ENCODE results near the gene DNAH10. TPM values are rescaled to one million over a fixed set of nuclear protein-coding genes. Genes with fewer than 3 reads are reported as not detected.

Gene DNAH10, protein sequence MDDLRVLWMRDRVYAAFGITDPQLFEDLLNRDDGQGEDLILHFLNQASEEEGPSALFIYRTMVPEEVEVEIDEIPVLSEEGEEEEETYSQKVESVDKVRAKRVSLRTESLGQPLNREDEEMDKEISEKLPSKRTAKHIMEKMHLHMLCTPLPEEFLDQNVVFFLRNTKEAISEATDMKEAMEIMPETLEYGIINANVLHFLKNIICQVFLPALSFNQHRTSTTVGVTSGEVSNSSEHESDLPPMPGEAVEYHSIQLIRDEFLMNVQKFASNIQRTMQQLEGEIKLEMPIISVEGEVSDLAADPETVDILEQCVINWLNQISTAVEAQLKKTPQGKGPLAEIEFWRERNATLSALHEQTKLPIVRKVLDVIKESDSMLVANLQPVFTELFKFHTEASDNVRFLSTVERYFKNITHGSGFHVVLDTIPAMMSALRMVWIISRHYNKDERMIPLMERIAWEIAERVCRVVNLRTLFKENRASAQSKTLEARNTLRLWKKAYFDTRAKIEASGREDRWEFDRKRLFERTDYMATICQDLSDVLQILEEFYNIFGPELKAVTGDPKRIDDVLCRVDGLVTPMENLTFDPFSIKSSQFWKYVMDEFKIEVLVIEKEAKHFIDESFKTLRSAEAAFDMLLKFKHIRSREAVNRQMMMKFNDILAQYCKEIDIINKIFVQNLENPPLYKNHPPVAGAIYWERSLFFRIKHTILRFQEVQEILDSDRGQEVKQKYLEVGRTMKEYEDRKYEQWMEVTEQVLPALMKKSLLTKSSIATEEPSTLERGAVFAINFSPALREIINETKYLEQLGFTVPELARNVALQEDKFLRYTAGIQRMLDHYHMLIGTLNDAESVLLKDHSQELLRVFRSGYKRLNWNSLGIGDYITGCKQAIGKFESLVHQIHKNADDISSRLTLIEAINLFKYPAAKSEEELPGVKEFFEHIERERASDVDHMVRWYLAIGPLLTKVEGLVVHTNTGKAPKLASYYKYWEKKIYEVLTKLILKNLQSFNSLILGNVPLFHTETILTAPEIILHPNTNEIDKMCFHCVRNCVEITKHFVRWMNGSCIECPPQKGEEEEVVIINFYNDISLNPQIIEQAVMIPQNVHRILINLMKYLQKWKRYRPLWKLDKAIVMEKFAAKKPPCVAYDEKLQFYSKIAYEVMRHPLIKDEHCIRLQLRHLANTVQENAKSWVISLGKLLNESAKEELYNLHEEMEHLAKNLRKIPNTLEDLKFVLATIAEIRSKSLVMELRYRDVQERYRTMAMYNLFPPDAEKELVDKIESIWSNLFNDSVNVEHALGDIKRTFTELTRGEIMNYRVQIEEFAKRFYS (N-terminal part only)
- total RNA-seq: 0.15 and 0.17 TPM in 2 replicates

DNA sequence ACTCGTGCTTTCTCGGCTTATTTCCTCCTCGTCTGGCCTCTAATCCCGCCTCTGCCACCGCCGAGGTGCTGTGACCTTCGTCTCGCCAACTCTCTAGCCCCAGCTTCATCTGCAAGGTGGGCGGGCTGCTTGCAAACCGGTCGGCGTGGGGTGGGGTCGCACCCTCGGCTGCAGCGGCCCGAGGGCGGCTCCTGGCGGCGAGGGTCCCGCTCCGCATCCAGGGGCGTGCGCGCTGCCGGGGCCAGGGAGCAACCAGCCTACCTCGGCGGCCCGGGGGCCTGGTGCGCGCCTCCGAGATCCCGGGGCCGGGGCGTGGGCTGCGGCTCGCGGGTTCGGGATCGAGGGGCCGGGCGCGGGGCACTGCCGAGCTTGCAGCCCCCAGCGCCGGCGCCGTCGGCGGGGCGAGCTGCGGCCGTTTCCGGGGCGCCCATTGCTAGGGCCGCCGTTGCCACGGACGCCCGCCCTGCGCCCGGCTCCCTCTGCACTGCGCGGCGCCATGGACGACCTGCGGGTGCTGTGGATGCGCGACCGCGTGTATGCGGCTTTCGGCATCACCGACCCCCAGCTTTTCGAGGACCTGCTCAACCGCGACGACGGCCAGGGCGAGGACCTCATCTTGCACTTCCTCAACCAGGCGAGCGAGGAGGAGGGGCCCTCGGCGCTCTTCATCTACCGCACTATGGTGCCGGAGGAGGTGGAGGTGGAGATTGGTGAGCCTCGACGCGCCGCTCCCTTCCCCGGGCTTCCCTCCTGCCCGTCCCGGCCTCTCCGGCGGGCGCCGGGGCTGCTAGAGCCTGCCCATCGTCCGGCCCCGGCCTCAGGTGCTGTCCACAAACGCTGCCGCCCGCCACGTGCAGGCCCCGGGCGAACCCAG lies at the start of gene DNAH10:
DNAH10 (plus strand) TSS at position 461 of the 874 bp plus-strand sequence; CDS start at position 497, 36 bp downstream.

GRCh38 chr12:123972457-123973401 lies 210.6 kb downstream of the DNAH10 start, which contains the start of the genes CCDC92 and ZNF664:
TSS of gene CCDC92 (minus strand) at chr12:123972831. CDS start at chr12:123944305, 28,526 bp downstream.
TSS of gene ZNF664 (plus strand) at chr12:123973215. CDS start at chr12:124012145, 38,930 bp downstream.

Other genes starting within 250 kb of the DNAH10 start
- gene RILPL1, start 228.6 kb upstream of the DNAH10 start, total RNA-seq: 7.1 and 7.3 TPM in 2 replicates
- gene TMED2, start 177.7 kb upstream of the DNAH10 start, total RNA-seq: 369 and 390 TPM in 2 replicates
- 15.5 and 16.4 TPM in 2 replicates for gene DDX55, start 160.2 kb upstream of the DNAH10 start, total RNA-seq
- gene EIF2B1, start 128.6 kb upstream of the DNAH10 start, total RNA-seq: 59.0 and 75.6 TPM in 2 replicates
- gene GTF2H3, start 128.5 kb upstream of the DNAH10 start, total RNA-seq: 48.1 and 49.2 TPM in 2 replicates
- 10.8 and 12.4 TPM in 2 replicates for gene TCTN2, start 91.2 kb upstream of the DNAH10 start, total RNA-seq
- gene ATP6V0A2, start 49.9 kb upstream of the DNAH10 start, total RNA-seq: 15.3 and 22.7 TPM in 2 replicates
- gene CCDC92, start 210.5 kb downstream of the DNAH10 start, total RNA-seq: 13.2 and 17.5 TPM in 2 replicates
- 32.4 and 37.5 TPM in 2 replicates for gene ZNF664, start 210.9 kb downstream of the DNAH10 start, total RNA-seq